B cell (primary cell): ENCODE measurements around the gene TMEM150C. TPM values are rescaled to one million over a fixed set of nuclear protein-coding genes. Genes with fewer than 3 reads are reported as not detected.

ENCODE experiments used
- ATAC-seq: fragments of 200-7000 bp; cut with Tn5 transposase; one replicate; pipeline ENCODE4 v1.10.0; 2021; ENCODE audit warnings: low read depth, mild to moderate bottlenecking, moderate number of reproducible peaks, moderate library complexity
- CTCF ChIA-PET: fragments of 350-600 bp; sonication (Branson Sonifier 250); formaldehyde crosslinking; loops from one replicate; lab custom pipeline; 2021; ENCODE audit warnings: antibody characterized with exemption, inconsistent platforms; lab: Charles Lee
- POLR2A ChIA-PET: fragments of 350-600 bp; sonication (Branson Sonifier 250); formaldehyde crosslinking; loops from one replicate; lab custom pipeline; 2021; ENCODE audit warnings: antibody characterized with exemption; lab: Charles Lee
- DNase-seq: peaks from one replicate; pipeline ENCODE4 v3.0.0; 2013
- H2AFZ ChIP-seq: 2 replicates; pipeline ENCODE4 v1.6.1; 2012; ENCODE audit warnings: mild to moderate bottlenecking, low read depth, low read length; ENCODE audit not compliant: insufficient read depth, poor library complexity, severe bottlenecking
- H3K27ac ChIP-seq, 2 donors: 1 replicate in 1 of 2; 2 replicates in 1 of 2; pipeline ENCODE4 v1.5.1; 2012 to 2013; ENCODE audit warnings: low read length in 2 of 2, mild to moderate bottlenecking in 2 of 2, moderate library complexity in 1 of 2
- H3K27me3 ChIP-seq, 4 experiments: fragments of 200-600 bp in 1 of 4; sonication (generic) in 1 of 4; replicated peaks in 1 of 4; 1 replicate in 2 of 4; 2 replicates in 2 of 4; pipeline versions ENCODE4 v1.6.1 to v1.7.0; 2013 to 2016; ENCODE audit warnings: low read length in 3 of 4, mild to moderate bottlenecking in 2 of 4, mixed read lengths in 1 of 4, moderate library complexity in 1 of 4; ENCODE audit not compliant: insufficient read depth in 4 of 4, control insufficient read depth in 3 of 4; ENCODE audit errors: control extremely low read depth in 1 of 4
- H3K36me3 ChIP-seq, 2 experiments: replicated peaks in 1 of 2; 1 replicate in 1 of 2; 2 replicates in 1 of 2; pipeline versions ENCODE4 v1.6.1 to v1.7.1; 2013; ENCODE audit warnings: low read length in 1 of 2; ENCODE audit not compliant: insufficient read depth in 2 of 2, control insufficient read depth in 1 of 2; ENCODE audit errors: control extremely low read depth in 1 of 2, extremely low read depth in 1 of 2
- H3K4me1 ChIP-seq, 2 donors: fragments of 200-600 bp in 1 of 2; sonication (generic) in 1 of 2; 1 replicate in 1 of 2; 2 replicates in 1 of 2; pipeline versions ENCODE4 v1.5.1 to v1.6.1; 2013 to 2017; ENCODE audit warnings: low read length in 2 of 2; ENCODE audit not compliant: control insufficient read depth in 2 of 2, insufficient read depth in 2 of 2
- H3K4me2 ChIP-seq: replicated peaks from 2 replicates; pipeline ENCODE3; 2012; ENCODE audit warnings: mild to moderate bottlenecking, low read depth, low read length; ENCODE audit not compliant: poor library complexity, severe bottlenecking
- H3K4me3 ChIP-seq, 5 experiments: fragments of 200-600 bp in 1 of 5; sonication (generic) in 1 of 5; 1 replicate in 3 of 5; 2 replicates in 2 of 5; pipeline versions ENCODE4 v1.5.1 to v1.7.0; 2011 to 2016; ENCODE audit warnings: low read length in 4 of 5, mild to moderate bottlenecking in 4 of 5, low read depth in 2 of 5, control low read depth in 1 of 5, moderate library complexity in 1 of 5; ENCODE audit not compliant: insufficient read depth in 1 of 5; ENCODE audit errors: control extremely low read depth in 1 of 5, extremely low read depth in 1 of 5
- H3K79me2 ChIP-seq: fragments of 200-600 bp; sonication (generic); one replicate; pipeline ENCODE4 v1.6.0; 2016; ENCODE audit warnings: low read length; ENCODE audit not compliant: control insufficient read depth, insufficient read depth
- H3K9ac ChIP-seq: fragments of 200-600 bp; sonication (generic); 2 replicates; pipeline ENCODE4 v1.6.1; 2017; ENCODE audit warnings: mild to moderate bottlenecking, low read length, moderate library complexity
- H3K9me3 ChIP-seq, 3 donors: one replicate each; pipeline versions ENCODE4 v1.6.1 to v1.7.1; 2013; ENCODE audit warnings: low read length in 2 of 3; ENCODE audit not compliant: control insufficient read depth in 2 of 3, insufficient read depth in 1 of 3; ENCODE audit errors: control extremely low read depth in 1 of 3
- H4K20me1 ChIP-seq: 2 replicates; pipeline ENCODE4 v1.6.0; 2012; ENCODE audit warnings: mild to moderate bottlenecking, low read length; ENCODE audit not compliant: insufficient read depth, control insufficient read depth, poor library complexity, severe bottlenecking
- H3K27ac Mint-ChIP-seq: one replicate; pipeline ENCODE4 v1.8.0; 2021; ENCODE audit warnings: mixed read lengths
- H3K27me3 Mint-ChIP-seq: one replicate; pipeline ENCODE4 v1.8.0; 2021; ENCODE audit warnings: mixed read lengths
- H3K4me1 Mint-ChIP-seq: one replicate; pipeline ENCODE4 v1.8.0; 2021; ENCODE audit warnings: mixed read lengths
- H3K4me3 Mint-ChIP-seq: one replicate; pipeline ENCODE4 v1.8.0; 2021; ENCODE audit warnings: mixed read lengths
- H3K9me3 Mint-ChIP-seq: one replicate; pipeline ENCODE4 v1.8.0; 2022; ENCODE audit warnings: mixed read lengths; ENCODE audit not compliant: insufficient read depth
- EZH2 ChIP-seq: IDR thresholded peaks from 2 replicates; pipeline ENCODE4 v1.6.1; 2012; ENCODE audit warnings: borderline replicate concordance, low read depth, mild to moderate bottlenecking, moderate library complexity, low read length; ENCODE audit not compliant: insufficient read depth, poor library complexity, severe bottlenecking
- WGBS: methylation state at CpG from one replicate; pipeline ENCODE4 v1.1.5; 2013; ENCODE audit warnings: missing lambda C conversion rate; ENCODE audit not compliant: insufficient coverage; 5-methylcytosine and 5-hydroxymethylcytosine counted together
- intact Hi-C: fragments of 100-400 bp; cut with micrococcal nuclease; formaldehyde crosslinking; loops from one replicate; pipeline ENCODE4 v1.10.0; 2022
- polyA plus RNA-seq: library from polyadenylated mRNA; depleted of rRNA; stranded (reverse); fragments of >200 nt; gene quantifications from 2 replicates; pipeline ENCODE4 v1.2.3, GENCODE V29; 2012
- total RNA-seq, 2 donors: library from RNA; stranded (reverse); fragments of 120-200 nt in 1 of 2; gene quantifications; 1 replicate in 1 of 2; 2 replicates in 1 of 2; pipeline versions ENCODE4 v1.2.3 to v1.2.4, GENCODE V29; 2013 to 2022
- TF ChIP-seq, protein P1 (sequence below): fragments of 200-600 bp; IDR thresholded peaks from one replicate; pipeline ENCODE4 v1.8.0; 2022; ENCODE audit warnings: antibody characterized with exemption, mild to moderate bottlenecking

The TMEM150C gene
- total and polyA plus RNA-seq, 2 donors (not counting 1 experiment from before 2014, with no cell fraction given): 0.04 TPM; not detected in 1

DNA sequence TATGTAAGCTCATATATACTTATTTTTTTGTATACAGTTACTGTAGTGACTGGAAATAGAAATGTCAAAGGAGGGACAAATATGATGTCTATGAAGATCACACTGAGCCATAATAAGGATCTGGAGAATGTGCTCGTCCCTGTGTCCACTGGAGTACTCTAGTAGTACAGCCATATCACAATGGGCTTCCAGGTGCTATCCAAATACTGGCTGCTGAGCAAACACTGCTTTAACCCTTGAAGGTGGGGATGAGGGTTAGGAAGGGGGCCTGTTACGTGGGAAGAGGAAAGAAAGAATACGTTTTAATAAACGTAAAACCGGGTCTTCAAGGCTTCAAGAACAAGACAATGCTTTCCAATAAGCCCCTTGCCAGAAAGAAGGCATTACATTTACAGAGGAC, 29.8 kb upstream of the TMEM150C start:
- ChIA-PET CTCF (interaction anchor here (1.5 kb wide), 1 partner anchor 13 kb away, joined by 4 read pairs; no protein-coding TSS in a partner anchor), POLR2A (no interaction called here)
- DNase-seq (no peak), ATAC-seq (no peak)
- Mint-ChIP-seq H3K27me3 (peaks cover 24% of the 10 kb centered on the region), H3K4me1 (no peaks in the 10 kb centered on the region), H3K9me3 (no peaks in the 10 kb centered on the region), H3K27ac (no peak overlapping the region), H3K4me3 (no peak overlapping the region)
- H3K4me1 ChIP-seq: no peaks in the 10 kb centered on the region
- TF ChIP-seq, protein P1, sequence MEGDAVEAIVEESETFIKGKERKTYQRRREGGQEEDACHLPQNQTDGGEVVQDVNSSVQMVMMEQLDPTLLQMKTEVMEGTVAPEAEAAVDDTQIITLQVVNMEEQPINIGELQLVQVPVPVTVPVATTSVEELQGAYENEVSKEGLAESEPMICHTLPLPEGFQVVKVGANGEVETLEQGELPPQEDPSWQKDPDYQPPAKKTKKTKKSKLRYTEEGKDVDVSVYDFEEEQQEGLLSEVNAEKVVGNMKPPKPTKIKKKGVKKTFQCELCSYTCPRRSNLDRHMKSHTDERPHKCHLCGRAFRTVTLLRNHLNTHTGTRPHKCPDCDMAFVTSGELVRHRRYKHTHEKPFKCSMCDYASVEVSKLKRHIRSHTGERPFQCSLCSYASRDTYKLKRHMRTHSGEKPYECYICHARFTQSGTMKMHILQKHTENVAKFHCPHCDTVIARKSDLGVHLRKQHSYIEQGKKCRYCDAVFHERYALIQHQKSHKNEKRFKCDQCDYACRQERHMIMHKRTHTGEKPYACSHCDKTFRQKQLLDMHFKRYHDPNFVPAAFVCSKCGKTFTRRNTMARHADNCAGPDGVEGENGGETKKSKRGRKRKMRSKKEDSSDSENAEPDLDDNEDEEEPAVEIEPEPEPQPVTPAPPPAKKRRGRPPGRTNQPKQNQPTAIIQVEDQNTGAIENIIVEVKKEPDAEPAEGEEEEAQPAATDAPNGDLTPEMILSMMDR: no peak
- no peak for TF ChIP-seq EZH2
- H3K27me3 ChIP-seq: peaks cover 0 to 4% (median under 1%) of the 10 kb centered on the region in 4 experiments
- H3K9ac ChIP-seq: no peak overlapping the region
- no CpG with 5 or more reads among the region's 5 CpGs for WGBS
- no peaks in the 10 kb centered on the region for H4K20me1 ChIP-seq
- no peak overlapping the region for H3K4me3 ChIP-seq
- no peaks in the 10 kb centered on the region for H3K36me3 ChIP-seq
- no peaks in the 10 kb centered on the region for H3K9me3 ChIP-seq
- no peak overlapping the region for H3K27ac ChIP-seq
- no peaks in the 10 kb centered on the region for H3K79me2 ChIP-seq
- no peak overlapping the region for H3K4me2 ChIP-seq
- H2AFZ ChIP-seq: no peak overlapping the region
- intact Hi-C loops: no loop called here

DNA sequence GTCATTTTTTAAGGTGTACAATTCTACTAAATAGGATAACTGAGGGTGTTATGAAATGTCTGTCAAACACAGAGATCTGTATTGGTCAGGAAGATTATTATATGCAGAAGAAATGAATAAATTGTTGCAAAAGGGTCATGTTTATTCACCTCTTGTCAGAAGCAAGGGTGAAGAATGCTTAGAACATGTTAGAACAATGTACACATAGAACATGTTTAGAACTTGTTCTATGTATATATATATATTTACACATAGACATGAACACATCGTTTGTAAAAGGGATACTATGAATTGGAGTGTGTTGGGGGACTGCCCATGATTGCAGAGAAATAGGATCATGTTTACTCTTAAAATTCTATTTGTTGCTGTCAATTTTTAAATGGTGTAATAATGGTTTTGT, 28.0 kb upstream of the TMEM150C start:
- intact Hi-C loops: no loop called here

More for the DNA sequence above, 28.0 kb upstream of the TMEM150C start:
- H3K27me3 Mint-ChIP-seq: peaks cover 20% of the 10 kb centered on the region
- no CpG with 5 or more reads among the region's 1 CpG for WGBS
- Histone ChIP-seq H3K4me1 (no peaks in the 10 kb centered on the region), H3K79me2 (no peaks in the 10 kb centered on the region), H3K27me3 (peaks cover 0 to 4% (median under 1%) of the 10 kb centered on the region in 4 experiments), H3K9ac (no peak overlapping the region), H2AFZ (no peak overlapping the region), H3K9me3 (no peaks in the 10 kb centered on the region), H4K20me1 (no peaks in the 10 kb centered on the region), H3K4me3 (no peak overlapping the region), H3K27ac (no peak overlapping the region), H3K4me2 (no peak overlapping the region), H3K36me3 (no peaks in the 10 kb centered on the region)
- TF ChIP-seq, protein P1: no peak
- no peak for TF ChIP-seq EZH2
- ATAC-seq (no peak), DNase-seq (no peak)
- POLR2A ChIA-PET: interaction anchor here (0.6 kb wide), 1 partner anchor 213 kb away, joined by 6 read pairs; no protein-coding TSS in a partner anchor
- no peaks in the 10 kb centered on the region for H3K4me1 Mint-ChIP-seq
- H3K27ac Mint-ChIP-seq: no peak overlapping the region
- CTCF ChIA-PET: no interaction called here
- no peaks in the 10 kb centered on the region for H3K9me3 Mint-ChIP-seq
- no peak overlapping the region for H3K4me3 Mint-ChIP-seq
